Bronchus fibroblast of lung (primary cell): ENCODE measurements around the gene FRG2. TPM values are rescaled to one million over a fixed set of nuclear protein-coding genes. Genes with fewer than 3 reads are reported as not detected.

Experiments used
- total RNA-seq: library from RNA; depleted of rRNA; stranded (reverse); fragments of >200 nt; gene quantifications from 2 replicates; pipeline ENCODE4 v1.2.3, GENCODE V29; 2015

FRG2 gene
- total RNA-seq, result not detected in 2 replicates

GRCh38 chr4:190027156-190027555 lies at the start of gene FRG2:
Gene FRG2 (minus strand): TSS chr4:190027256. CDS start chr4:190027204, 52 bp downstream.

GRCh38 chr4:190064342-190064741 lies 37.3 kb upstream of the FRG2 start, which contains the start of gene DBET:
Gene DBET (plus strand): TSS chr4:190064502.

Other genes with a start within 250 kb of the FRG2 start
- 32.7 and 39.0 TPM in 2 replicates for gene FRG1, start 86.4 kb downstream of the FRG2 start, total RNA-seq
- gene DBET, start 37.2 kb upstream of the FRG2 start, total RNA-seq, result not detected in 2 replicates
- gene DUX4, start 146.5 kb upstream of the FRG2 start, total RNA-seq, result not detected in 2 replicates